Caco-2 (cell line): ENCODE results near the gene CCDC185. TPM values are rescaled to one million over a fixed set of nuclear protein-coding genes. Genes with fewer than 3 reads are reported as not detected.
A peak's percentile ranks its signal among the peaks of the same experiment; 100 is the strongest.

ENCODE experiments used
- BruUV-seq: library from RNA; stranded (reverse); fragments of 400-500 nt; replicated peaks from 2 replicates; lab custom pipeline; 2021; lab: Mats Ljungman, UMichigan
- CTCF ChIA-PET: fragments of 300-600 bp; sonication (Branson Sonifier 250); formaldehyde crosslinking; loops from one replicate; lab custom pipeline; 2022; ENCODE audit warnings: antibody characterized with exemption; lab: Charles Lee
- POLR2A ChIA-PET: fragments of 300-600 bp; sonication (Branson Sonifier 250); formaldehyde crosslinking; loops from one replicate; lab custom pipeline; 2022; ENCODE audit warnings: antibody characterized with exemption; lab: Charles Lee
- DNase-seq, 2 experiments: peaks; one replicate each; pipeline versions ENCODE4 v3.0.0 to v3.0.0-alpha.2; 2020 to 2022
- H3K27me3 ChIP-seq: replicated peaks from 2 replicates; pipeline ENCODE4 v1.6.0; 2011; ENCODE audit warnings: low read length; ENCODE audit not compliant: control insufficient read depth, insufficient read depth
- H3K36me3 ChIP-seq: 2 replicates; pipeline ENCODE4 v1.5.1; 2011; ENCODE audit warnings: low read length; ENCODE audit not compliant: control insufficient read depth, insufficient read depth
- H3K4me1 ChIP-seq: fragments of 250-450 bp; sonication (Bioruptor Pico); 2 replicates; pipeline ENCODE4 v1.5.1; 2020; ENCODE audit warnings: mild to moderate bottlenecking
- H3K4me3 ChIP-seq: 2 replicates; pipeline ENCODE4 v1.5.1; 2011; ENCODE audit warnings: low read depth, mild to moderate bottlenecking, control low read depth, low read length
- H3K9me3 ChIP-seq: fragments of 250-450 bp; sonication (Bioruptor Pico); 2 replicates; pipeline ENCODE4 v1.5.1; 2020; ENCODE audit warnings: mild to moderate bottlenecking, moderate library complexity
- H3K27ac Mint-ChIP-seq: one replicate; pipeline ENCODE4 v1.8.0; 2022; ENCODE audit warnings: mixed read lengths; ENCODE audit not compliant: unreplicated experiment
- H3K27me3 Mint-ChIP-seq: one replicate; pipeline ENCODE4 v1.8.0; 2022; ENCODE audit warnings: mixed read lengths; ENCODE audit not compliant: insufficient read depth, unreplicated experiment
- H3K36me3 Mint-ChIP-seq: one replicate; pipeline ENCODE4 v1.8.0; 2022; ENCODE audit warnings: mild to moderate bottlenecking, mixed read lengths; ENCODE audit not compliant: insufficient read depth, unreplicated experiment
- H3K4me1 Mint-ChIP-seq: one replicate; pipeline ENCODE4 v1.8.0; 2022; ENCODE audit warnings: low read depth, mixed read lengths; ENCODE audit not compliant: unreplicated experiment
- H3K4me3 Mint-ChIP-seq: one replicate; pipeline ENCODE4 v1.8.0; 2022; ENCODE audit warnings: mild to moderate bottlenecking, moderate library complexity, mixed read lengths; ENCODE audit not compliant: unreplicated experiment
- H3K9me3 Mint-ChIP-seq: one replicate; pipeline ENCODE4 v1.8.0; 2022; ENCODE audit warnings: mixed read lengths; ENCODE audit not compliant: unreplicated experiment
- intact Hi-C: fragments of 100-400 bp; cut with micrococcal nuclease; formaldehyde crosslinking; loops from one replicate; pipeline ENCODE4 v1.10.0; 2022; ENCODE audit not compliant: unreplicated experiment
- total RNA-seq: library from RNA; stranded (reverse); gene quantifications from 2 replicates; pipeline ENCODE4 v1.2.3, GENCODE V29; 2022
- TF ChIP-seq, protein P1 (sequence below), 2 experiments: fragments of 200-600 bp in 1 of 2; IDR thresholded peaks; 1 replicate in 1 of 2; 2 replicates in 1 of 2; pipeline versions ENCODE4 v1.5.1 to v1.8.0; 2011 to 2022; ENCODE audit warnings: antibody characterized with exemption in 1 of 2, control low read depth in 1 of 2, inconsistent platforms in 1 of 2, low read depth in 1 of 2, low read length in 1 of 2, mild to moderate bottlenecking in 1 of 2, moderate library complexity in 1 of 2; ENCODE audit not compliant: insufficient read depth in 1 of 2, severe bottlenecking in 1 of 2, unreplicated experiment in 1 of 2

Gene CCDC185
- total RNA-seq, 1 experiment from 2014 or later, result not detected

DNA sequence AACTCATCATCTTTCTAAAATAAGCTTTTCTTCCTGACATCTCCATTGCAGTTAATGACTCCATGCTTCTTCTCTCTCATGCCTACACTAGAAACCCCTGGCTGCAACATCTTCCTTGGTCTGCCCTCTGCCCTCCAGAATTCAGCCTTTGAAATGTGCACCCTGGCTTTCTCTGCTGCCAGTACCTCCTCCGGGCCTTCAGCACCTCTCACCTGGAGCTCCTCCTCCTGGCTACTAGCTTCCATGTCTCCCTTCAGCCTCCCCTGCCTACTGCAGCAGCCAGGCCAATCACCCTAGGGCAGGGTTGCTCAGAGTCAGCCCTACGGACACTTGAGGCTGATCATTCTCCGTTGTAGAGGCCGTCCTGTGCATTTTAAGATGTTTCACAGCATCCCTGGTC lies 47.5 kb upstream of the CCDC185 start:
- Histone ChIP-seq H3K4me1 (no peaks in the 10 kb centered on the region), H3K36me3 (peaks cover 2% of the 10 kb centered on the region; the same call in 1 of the 2 replicates), H3K27me3 (no peaks in the 10 kb centered on the region), H3K9me3 (no peaks in the 10 kb centered on the region), H3K4me3 (no peak overlapping the region)
- no TSS peak for BruUV-seq
- TF ChIP-seq, protein P1, sequence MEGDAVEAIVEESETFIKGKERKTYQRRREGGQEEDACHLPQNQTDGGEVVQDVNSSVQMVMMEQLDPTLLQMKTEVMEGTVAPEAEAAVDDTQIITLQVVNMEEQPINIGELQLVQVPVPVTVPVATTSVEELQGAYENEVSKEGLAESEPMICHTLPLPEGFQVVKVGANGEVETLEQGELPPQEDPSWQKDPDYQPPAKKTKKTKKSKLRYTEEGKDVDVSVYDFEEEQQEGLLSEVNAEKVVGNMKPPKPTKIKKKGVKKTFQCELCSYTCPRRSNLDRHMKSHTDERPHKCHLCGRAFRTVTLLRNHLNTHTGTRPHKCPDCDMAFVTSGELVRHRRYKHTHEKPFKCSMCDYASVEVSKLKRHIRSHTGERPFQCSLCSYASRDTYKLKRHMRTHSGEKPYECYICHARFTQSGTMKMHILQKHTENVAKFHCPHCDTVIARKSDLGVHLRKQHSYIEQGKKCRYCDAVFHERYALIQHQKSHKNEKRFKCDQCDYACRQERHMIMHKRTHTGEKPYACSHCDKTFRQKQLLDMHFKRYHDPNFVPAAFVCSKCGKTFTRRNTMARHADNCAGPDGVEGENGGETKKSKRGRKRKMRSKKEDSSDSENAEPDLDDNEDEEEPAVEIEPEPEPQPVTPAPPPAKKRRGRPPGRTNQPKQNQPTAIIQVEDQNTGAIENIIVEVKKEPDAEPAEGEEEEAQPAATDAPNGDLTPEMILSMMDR (IDR thresholded peaks at IDR 0.05; ENCODE audit: insufficient read depth in 1 of 2, low read depth in 1 of 2, low read length in 1 of 2, severe bottlenecking in 1 of 2, unreplicated experiment in 1 of 2), result peak in 1 of 2 experiments; percentile 36
- CTCF ChIA-PET, result interaction anchor here (0.8 to 1.0 kb wide), 2 partner anchors 170 to 212 kb away, joined by 3 to 4 read pairs; no protein-coding TSS in a partner anchor
- POLR2A ChIA-PET, result no interaction called here
- intact Hi-C loops, result loop anchor here (10.0 kb wide), 1 partner anchor 339 kb away; no protein-coding TSS in a partner anchor
- Mint-ChIP-seq H3K36me3 (peaks cover 5% of the 10 kb centered on the region), H3K9me3 (no peaks in the 10 kb centered on the region), H3K4me3 (no peak overlapping the region), H3K27me3 (no peaks in the 10 kb centered on the region), H3K27ac (no peak overlapping the region), H3K4me1 (peaks cover 6% of the 10 kb centered on the region)
- DNase-seq, result peak in 1 of 2 experiments; percentile 33

DNA sequence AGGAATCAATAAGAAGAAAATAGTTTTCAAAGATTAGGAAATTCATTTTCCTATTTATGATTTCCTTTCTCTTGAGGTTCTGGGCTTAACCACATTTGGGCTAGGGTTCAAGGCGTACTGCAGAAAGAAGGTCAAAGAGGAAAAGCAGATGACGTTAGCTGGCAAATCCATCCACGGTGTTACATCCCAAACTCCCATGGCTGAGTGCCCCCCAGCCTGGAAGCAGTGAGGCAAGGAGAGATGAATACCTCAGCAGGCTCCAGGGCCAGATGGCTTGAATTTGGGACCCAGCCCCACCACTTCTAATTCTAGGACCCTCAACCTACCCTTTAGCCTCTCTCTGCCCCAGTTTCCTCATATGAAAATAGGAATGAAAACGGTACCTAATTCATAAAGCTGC lies 46.9 kb upstream of the CCDC185 start:
- ChIA-PET CTCF (interaction anchor here (0.8 to 1.0 kb wide), 2 partner anchors 171 to 213 kb away, joined by 3 to 4 read pairs; no protein-coding TSS in a partner anchor), POLR2A (no interaction called here)
- H3K4me1 Mint-ChIP-seq, result peaks cover 6% of the 10 kb centered on the region
- Histone ChIP-seq H3K9me3 (no peaks in the 10 kb centered on the region), H3K4me1 (no peaks in the 10 kb centered on the region), H3K4me3 (no peak overlapping the region), H3K36me3 (peaks cover 2% of the 10 kb centered on the region; the same call in 1 of the 2 replicates), H3K27me3 (no peaks in the 10 kb centered on the region)
- DNase-seq, result no peak
- no peak overlapping the region for H3K4me3 Mint-ChIP-seq
- no peak overlapping the region for H3K27ac Mint-ChIP-seq
- intact Hi-C loops, result loop anchor here (10.0 kb wide), 1 partner anchor 338 kb away; no protein-coding TSS in a partner anchor
- no peaks in the 10 kb centered on the region for H3K27me3 Mint-ChIP-seq
- no TSS peak for BruUV-seq
- H3K36me3 Mint-ChIP-seq, result peaks cover 5% of the 10 kb centered on the region
- no peaks in the 10 kb centered on the region for H3K9me3 Mint-ChIP-seq
- TF ChIP-seq, protein P1 (IDR thresholded peaks at IDR 0.05; ENCODE audit: insufficient read depth in 1 of 2, low read depth in 1 of 2, low read length in 1 of 2, severe bottlenecking in 1 of 2, unreplicated experiment in 1 of 2), result no peak

DNA sequence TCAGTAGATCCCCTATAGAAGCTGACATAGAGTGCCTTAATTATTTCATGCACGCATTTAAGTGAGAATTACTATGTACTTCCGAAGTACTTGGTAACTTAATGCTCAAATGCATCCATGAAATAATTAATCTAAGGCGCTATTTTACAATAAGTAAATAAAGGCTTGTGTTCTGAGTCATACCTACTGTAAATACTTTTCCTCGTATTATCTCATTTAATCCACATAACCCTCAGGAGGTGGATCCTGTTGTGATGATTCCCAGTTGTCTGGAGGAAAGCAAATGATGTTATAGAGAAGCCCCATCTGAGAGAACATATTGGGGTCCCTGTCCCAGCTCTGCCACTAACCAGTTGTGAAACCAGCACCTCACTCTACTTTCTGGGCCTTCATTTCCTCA lies 45.6 kb upstream of the CCDC185 start:
- Mint-ChIP-seq H3K27ac (no peak overlapping the region), H3K27me3 (no peaks in the 10 kb centered on the region), H3K9me3 (no peaks in the 10 kb centered on the region), H3K4me1 (peaks cover 6% of the 10 kb centered on the region), H3K4me3 (no peak overlapping the region), H3K36me3 (peaks cover 5% of the 10 kb centered on the region)
- no TSS peak for BruUV-seq
- Histone ChIP-seq H3K4me1 (no peaks in the 10 kb centered on the region), H3K27me3 (no peaks in the 10 kb centered on the region), H3K9me3 (no peaks in the 10 kb centered on the region), H3K36me3 (peaks cover 2% of the 10 kb centered on the region; the same call in 1 of the 2 replicates), H3K4me3 (no peak overlapping the region)
- ChIA-PET POLR2A (no interaction called here), CTCF (no interaction called here)
- no peak for DNase-seq
- TF ChIP-seq, protein P1 (IDR thresholded peaks at IDR 0.05; ENCODE audit: insufficient read depth in 1 of 2, low read depth in 1 of 2, low read length in 1 of 2, severe bottlenecking in 1 of 2, unreplicated experiment in 1 of 2), result no peak
- intact Hi-C loops, result loop anchor here (10.0 kb wide), 1 partner anchor 337 kb away; no protein-coding TSS in a partner anchor
